Stomach (tissue), 9 donors: ENCODE data around the gene KLHL29. TPM values are rescaled to one million over a fixed set of nuclear protein-coding genes. Genes with fewer than 3 reads are reported as not detected.
"Not testable (repeated sequence)": the region's sequence is repeated elsewhere in the genome, so short reads cannot be mapped to it uniquely, and the experiment has no call there.

Source experiments
- DNase-seq, 2 donors: peaks; one replicate each; pipeline versions ENCODE4 v3.0.0 to v3.0.0-alpha.2; 2013 to 2019
- H3K27ac ChIP-seq, 5 donors: fragments of 200-600 bp in 4 of 5; sonication (generic) in 4 of 5; one replicate each; pipeline ENCODE4 v1.5.1; 2013 to 2019; ENCODE audit warnings: mild to moderate bottlenecking in 1 of 5, moderate library complexity in 1 of 5
- H3K27me3 ChIP-seq, 3 donors: fragments of 200-600 bp; sonication (generic); one replicate each; pipeline ENCODE4 v1.5.1; 2017 to 2019; ENCODE audit warnings: mixed run types in 1 of 3
- H3K36me3 ChIP-seq, 4 donors: fragments of 200-600 bp; sonication (generic); 1 replicate in 3 of 4; 2 replicates in 1 of 4; pipeline ENCODE4 v1.5.1; 2016 to 2019
- H3K4me1 ChIP-seq, 4 donors: fragments of 200-600 bp; sonication (generic); one replicate each; pipeline ENCODE4 v1.5.1; 2016 to 2019
- H3K4me3 ChIP-seq, 4 donors: fragments of 200-600 bp; sonication (generic) in 3 of 4; one replicate each; pipeline ENCODE4 v1.5.1; 2016 to 2019; ENCODE audit warnings: mild to moderate bottlenecking in 1 of 4
- H3K9me3 ChIP-seq, 4 donors: fragments of 200-600 bp; sonication (generic); one replicate each; pipeline ENCODE4 v1.5.1; 2016 to 2019
- EP300 ChIP-seq: sonication (generic); formaldehyde crosslinking; IDR thresholded peaks from one replicate; pipeline ENCODE4 v1.6.1; 2017; ENCODE audit warnings: antibody characterized with exemption
- POLR2A ChIP-seq, 4 donors: fragments of 450-650 bp; IDR thresholded peaks; one replicate each; pipeline ENCODE4 v1.6.1; 2016; ENCODE audit warnings: antibody characterized with exemption in 4 of 4, control low read depth in 2 of 4, mild to moderate bottlenecking in 1 of 4, moderate library complexity in 1 of 4
- POLR2AphosphoS5 ChIP-seq, 3 donors: sonication (generic); formaldehyde crosslinking; IDR thresholded peaks; one replicate each; pipeline ENCODE4 v1.6.1; 2016; ENCODE audit warnings: antibody characterized with exemption in 3 of 3
- WGBS, 5 donors: extraction: QIAGEN DNeasy Blood & Tissue Kit in 3 of 5; methylation state at CpG; one replicate each; pipeline versions ENCODE4 v1.1.5 to v1.1.7; 2013 to 2018; 5-methylcytosine and 5-hydroxymethylcytosine counted together
- intact Hi-C: fragments of 100-400 bp; cut with DNase I; formaldehyde crosslinking; loops from one replicate; pipeline ENCODE4 v1.15.1; 2023; ENCODE audit warnings: low total_unique reads
- polyA plus RNA-seq, 3 donors: library from polyadenylated mRNA; stranded (reverse); fragments of 200-250 nt; gene quantifications; one replicate each; pipeline ENCODE4 v1.2.3, GENCODE V29; 2013
- total RNA-seq, 5 donors: library from RNA; depleted of rRNA; stranded (reverse); fragments of >200 nt; gene quantifications; one replicate each; pipeline versions ENCODE4 v1.1.0 to v1.2.3, GENCODE V29; 2014 to 2016
- TF ChIP-seq, protein P1 (sequence below), 7 experiments: fragments of 450-650 bp in 4 of 7; fragments of 200-600 bp in 3 of 7; sonication (generic) in 3 of 7; IDR thresholded peaks; one replicate each; pipeline ENCODE4 v1.5.1; 2016 to 2019; ENCODE audit warnings: antibody characterized with exemption in 7 of 7, control low read depth in 2 of 7, mild to moderate bottlenecking in 1 of 7
- donor health status: healthy with polysubstance abuse.
- donor health status: Bipolar disorder and iron deficiency.
- donor health status: healthy.

KLHL29 gene
- total and polyA plus RNA-seq, 8 donors, result under 0.01 to 6.6 (median 1.3) TPM

GRCh38 chr2:23388294-23388693 lies 3.3 kb downstream of the KLHL29 start:
- TF ChIP-seq EP300, result no peak
- TF ChIP-seq POLR2A (IDR thresholded peaks at IDR 0.05), result no peak
- TF ChIP-seq, protein P1, sequence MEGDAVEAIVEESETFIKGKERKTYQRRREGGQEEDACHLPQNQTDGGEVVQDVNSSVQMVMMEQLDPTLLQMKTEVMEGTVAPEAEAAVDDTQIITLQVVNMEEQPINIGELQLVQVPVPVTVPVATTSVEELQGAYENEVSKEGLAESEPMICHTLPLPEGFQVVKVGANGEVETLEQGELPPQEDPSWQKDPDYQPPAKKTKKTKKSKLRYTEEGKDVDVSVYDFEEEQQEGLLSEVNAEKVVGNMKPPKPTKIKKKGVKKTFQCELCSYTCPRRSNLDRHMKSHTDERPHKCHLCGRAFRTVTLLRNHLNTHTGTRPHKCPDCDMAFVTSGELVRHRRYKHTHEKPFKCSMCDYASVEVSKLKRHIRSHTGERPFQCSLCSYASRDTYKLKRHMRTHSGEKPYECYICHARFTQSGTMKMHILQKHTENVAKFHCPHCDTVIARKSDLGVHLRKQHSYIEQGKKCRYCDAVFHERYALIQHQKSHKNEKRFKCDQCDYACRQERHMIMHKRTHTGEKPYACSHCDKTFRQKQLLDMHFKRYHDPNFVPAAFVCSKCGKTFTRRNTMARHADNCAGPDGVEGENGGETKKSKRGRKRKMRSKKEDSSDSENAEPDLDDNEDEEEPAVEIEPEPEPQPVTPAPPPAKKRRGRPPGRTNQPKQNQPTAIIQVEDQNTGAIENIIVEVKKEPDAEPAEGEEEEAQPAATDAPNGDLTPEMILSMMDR (IDR thresholded peaks at IDR 0.05), result no peak
- TF ChIP-seq POLR2AphosphoS5 (IDR thresholded peaks at IDR 0.05), result no peak
- 68 to 83% (median 78%) methylated on average over 3 of the region's 3 CpGs for WGBS, 5 donors
- no peaks in the 10 kb centered on the region for H3K36me3 ChIP-seq

DNA sequence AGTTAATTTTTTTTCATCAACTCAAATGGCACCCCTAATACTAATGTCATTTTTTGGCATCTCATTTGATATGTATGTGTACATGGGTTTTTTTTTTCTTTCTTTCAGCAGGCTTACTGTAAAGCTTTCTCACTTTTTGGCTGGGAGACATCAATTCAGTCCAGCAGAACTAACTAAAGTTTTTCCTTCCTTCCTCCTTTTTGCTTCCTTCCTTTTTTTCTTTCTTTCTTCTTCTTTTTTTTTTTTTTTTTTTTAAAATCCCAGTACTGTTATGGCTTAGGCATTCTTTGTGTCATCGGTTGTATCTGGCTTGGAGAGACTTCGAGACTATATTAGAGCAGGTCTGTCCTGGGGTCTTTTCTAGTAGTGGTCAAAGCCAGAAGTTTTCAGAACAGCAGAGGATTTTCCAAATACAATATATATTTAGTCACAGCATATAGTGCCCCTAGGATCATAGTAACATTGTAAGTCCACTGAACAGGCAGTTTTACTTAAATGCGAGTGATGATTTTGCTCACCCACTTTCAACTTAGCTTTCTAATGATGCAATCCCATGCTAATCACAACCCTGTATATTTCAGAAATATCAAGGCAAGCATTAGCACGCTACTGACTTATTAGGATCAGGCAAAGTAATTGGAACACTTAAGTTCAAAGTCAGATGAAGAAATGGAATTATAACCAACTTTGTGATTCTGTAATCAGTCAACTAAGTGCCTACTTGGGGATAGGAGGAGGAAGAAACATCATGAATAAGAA lies 4.0 kb downstream of the KLHL29 start:
- H3K4me3 ChIP-seq, result no peak overlapping the region
- intact Hi-C loops, result no loop called here
- H3K27ac ChIP-seq, result no peak overlapping the region
- peaks cover 0 to 63% (median 29%) of the 10 kb centered on the region in 3 donors for H3K27me3 ChIP-seq
- H3K9me3 ChIP-seq, result no peaks in the 10 kb centered on the region
- WGBS, 5 donors, result 93 to 96% (median 93%) methylated on average over 4 of the region's 4 CpGs
- TF ChIP-seq POLR2AphosphoS5 (IDR thresholded peaks at IDR 0.05) (no peak), POLR2A (IDR thresholded peaks at IDR 0.05) (no peak), EP300 (no peak)
- TF ChIP-seq, protein P1 (IDR thresholded peaks at IDR 0.05), result no peak
- peaks cover 15 to 46% (median 24%) of the 10 kb centered on the region in 4 donors for H3K4me1 ChIP-seq
- DNase-seq, result no peak
- no peaks in the 10 kb centered on the region for H3K36me3 ChIP-seq

More at GRCh38 chr2:23388294-23388693, 3.3 kb downstream of the KLHL29 start:
- Histone ChIP-seq H3K27ac (no peak overlapping the region), H3K4me3 (no peak overlapping the region), H3K9me3 (no peaks in the 10 kb centered on the region), H3K4me1 (peaks cover 15 to 40% (median 24%) of the 10 kb centered on the region in 4 donors), H3K27me3 (peaks cover 0 to 68% (median 26%) of the 10 kb centered on the region in 3 donors)
- DNase-seq, result no peak
- intact Hi-C loops, result no loop called here

GRCh38 chr2:23390152-23390551 lies 5.2 kb downstream of the KLHL29 start:
- no peak overlapping the region for H3K4me3 ChIP-seq
- no peaks in the 10 kb centered on the region for H3K9me3 ChIP-seq
- peaks cover 0 to 52% (median 29%) of the 10 kb centered on the region in 3 donors for H3K27me3 ChIP-seq
- TF ChIP-seq, protein P1 (IDR thresholded peaks at IDR 0.05), result no peak
- peaks cover 15 to 44% (median 22%) of the 10 kb centered on the region in 4 donors for H3K4me1 ChIP-seq
- H3K27ac ChIP-seq, result no peak overlapping the region
- WGBS, 5 donors, result 64 to 78% (median 72%) methylated on average over 11 of the region's 11 CpGs
- no peak for DNase-seq
- no peaks in the 10 kb centered on the region for H3K36me3 ChIP-seq
- intact Hi-C loops, result no loop called here

- peaks cover 0 to 42% (median 18%) of the 10 kb centered on the region in 3 donors for H3K27me3 ChIP-seq
Measured at GRCh38 chr2:23391237-23391736, 6.3 kb downstream of the KLHL29 start.

GRCh38 chr2:23393722-23394121 lies 8.7 kb downstream of the KLHL29 start:
- H3K9me3 ChIP-seq, result no peaks in the 10 kb centered on the region
- WGBS, 5 donors, result 59 to 68% (median 64%) methylated on average over 8 of the region's 8 CpGs
- TF ChIP-seq POLR2A (IDR thresholded peaks at IDR 0.05) (no peak), EP300 (no peak), POLR2AphosphoS5 (IDR thresholded peaks at IDR 0.05) (no peak)
- TF ChIP-seq, protein P1 (IDR thresholded peaks at IDR 0.05), result no peak
- H3K4me3 ChIP-seq, result no peak overlapping the region
- intact Hi-C loops, result no loop called here
- no peaks in the 10 kb centered on the region for H3K36me3 ChIP-seq
- H3K27me3 ChIP-seq, result peaks cover 0 to 17% (median 3%) of the 10 kb centered on the region in 3 donors
- DNase-seq, result no peak
- no peak overlapping the region for H3K27ac ChIP-seq
- peaks cover 0 to 24% (median 0%) of the 10 kb centered on the region in 4 donors for H3K4me1 ChIP-seq

More at GRCh38 chr2:23391237-23391736, 6.3 kb downstream of the KLHL29 start:
- H3K4me3 ChIP-seq, DNase-seq, intact Hi-C loops, H3K27ac ChIP-seq, H3K9me3 ChIP-seq, H3K36me3 ChIP-seq: not testable (repeated sequence)
- WGBS, 5 donors, result 85 to 92% (median 89%) methylated on average over 10 of the region's 10 CpGs
- H3K4me1 ChIP-seq, result peaks cover 8 to 38% (median 12%) of the 10 kb centered on the region in 4 donors
